GM21526 (cell line): ENCODE data around the gene MUC15.
"Not testable (repeated sequence)": the region's sequence is repeated elsewhere in the genome, so short reads cannot be mapped to it uniquely, and the experiment has no call there.

Experiments used
- ATAC-seq: cut with Tn5 transposase; IDR thresholded peaks from one replicate; pipeline ENCODE4 v1.9.1; 2021; ENCODE audit warnings: moderate library complexity; ENCODE audit not compliant: unreplicated experiment, low FRiP score

MUC15 gene

GRCh38 chr11:26571861-26572654 lies at the start of gene MUC15:
MUC15 (minus strand) TSS chr11:26572263; CDS start chr11:26567094, 5,169 bp downstream.
- no peak for ATAC-seq

- no peak for ATAC-seq
Observed at GRCh38 chr11:26621132-26621531, 49.1 kb upstream of the MUC15 start.

- ATAC-seq = no peak
Observed at GRCh38 chr11:26620282-26621045, 48.4 kb upstream of the MUC15 start.

- ATAC-seq = no peak
Observed at GRCh38 chr11:26618441-26618840, 46.4 kb upstream of the MUC15 start.

- no peak for ATAC-seq
Observed at GRCh38 chr11:26613759-26614158, 41.7 kb upstream of the MUC15 start.

GRCh38 chr11:26608507-26609146 lies 36.6 kb upstream of the MUC15 start:
- no peak for ATAC-seq

- no peak for ATAC-seq
Observed at GRCh38 chr11:26607725-26608506, 35.9 kb upstream of the MUC15 start.

- ATAC-seq = no peak
Observed at GRCh38 chr11:26599876-26600434, 27.9 kb upstream of the MUC15 start.

GRCh38 chr11:26599425-26599824 lies 27.4 kb upstream of the MUC15 start:
- no peak for ATAC-seq

- no peak for ATAC-seq
Observed at GRCh38 chr11:26597899-26598298, 25.8 kb upstream of the MUC15 start.

GRCh38 chr11:26597049-26597689 lies 25.1 kb upstream of the MUC15 start:
- ATAC-seq = not testable (repeated sequence)

GRCh38 chr11:26595207-26595865 lies 23.3 kb upstream of the MUC15 start:
- ATAC-seq = not testable (repeated sequence)

- ATAC-seq = no peak
Observed at GRCh38 chr11:26593691-26594090, 21.6 kb upstream of the MUC15 start.

- no peak for ATAC-seq
Observed at GRCh38 chr11:26587073-26587472, 15.0 kb upstream of the MUC15 start.

- no peak for ATAC-seq
Observed at GRCh38 chr11:26584818-26585217, 12.8 kb upstream of the MUC15 start.

- ATAC-seq = no peak
Observed at GRCh38 chr11:26583550-26583949, 11.5 kb upstream of the MUC15 start.

GRCh38 chr11:26580929-26581328 lies 8.9 kb upstream of the MUC15 start:
- ATAC-seq = no peak

- no peak for ATAC-seq
Observed at GRCh38 chr11:26579683-26580082, 7.6 kb upstream of the MUC15 start.

- ATAC-seq = no peak
Observed at GRCh38 chr11:26578998-26579661, 7.1 kb upstream of the MUC15 start.
